Left ventricle myocardium inferior (tissue), 1 donor: ENCODE measurements around the gene CFAP46. TPM values are rescaled to one million over a fixed set of nuclear protein-coding genes. Genes with fewer than 3 reads are reported as not detected.

Experiments
- DNase-seq: peaks from one replicate; pipeline ENCODE4 v3.0.0-alpha.2; 2020
- H3K27ac ChIP-seq: fragments of 200-600 bp; replicated peaks from 2 replicates; pipeline ENCODE4 v1.8.0; 2021
- H3K27me3 ChIP-seq: fragments of 200-600 bp; 2 replicates; pipeline ENCODE4 v1.8.0; 2021; ENCODE audit warnings: low read depth
- H3K36me3 ChIP-seq: fragments of 200-600 bp; 2 replicates; pipeline ENCODE4 v1.8.0; 2021
- H3K4me1 ChIP-seq: fragments of 200-600 bp; 2 replicates; pipeline ENCODE4 v1.8.0; 2021
- H3K4me3 ChIP-seq: fragments of 200-600 bp; 2 replicates; pipeline ENCODE4 v1.8.0; 2021; ENCODE audit warnings: mild to moderate bottlenecking, moderate library complexity
- H3K9me3 ChIP-seq: fragments of 200-600 bp; replicated peaks from 2 replicates; pipeline ENCODE4 v1.8.0; 2021
- CTCF ChIP-seq: fragments of 200-600 bp; IDR thresholded peaks from 2 replicates; pipeline ENCODE4 v1.8.0; 2021; ENCODE audit warnings: antibody characterized with exemption, mild to moderate bottlenecking, borderline replicate concordance
- intact Hi-C: fragments of 100-400 bp; cut with micrococcal nuclease; formaldehyde crosslinking; loops from one replicate; pipeline ENCODE4 v1.11.0; 2022
- total RNA-seq: library from RNA; stranded (reverse); fragmentation: NEBNext Ultra II Directional; extraction: Animal tissue kit (Norgen Biotek cat#: 25700); gene quantifications from one replicate; pipeline ENCODE4 v1.2.1, GENCODE V29; 2021
- donor health status: DM: no; HTN: yes; CAD: no; lungs with severe emphysema.

Gene CFAP46
- total RNA-seq, 1 donor from 2014 or later = 0.99 TPM

GRCh38 chr10:132783940-132784865 lies 158.2 kb downstream of the CFAP46 start:
- TF ChIP-seq CTCF = no peak
- Histone ChIP-seq H3K27me3 (peaks cover 63% of the 10 kb centered on the region), H3K4me1 (peaks cover 43% of the 10 kb centered on the region), H3K27ac (no peak overlapping the region), H3K9me3 (no peaks in the 10 kb centered on the region), H3K36me3 (peaks cover 45% of the 10 kb centered on the region), H3K4me3 (no peak overlapping the region)
- intact Hi-C loops = no loop called here
- DNase-seq = no peak

- intact Hi-C loops = no loop called here
These were observed 159.0 kb downstream of the CFAP46 start for GRCh38 chr10:132783165-132783939.

GRCh38 chr10:132781556-132781955 lies 160.8 kb downstream of the CFAP46 start:
- intact Hi-C loops = no loop called here
- no peak overlapping the region for H3K27ac ChIP-seq
- H3K4me1 ChIP-seq = peaks cover 22% of the 10 kb centered on the region
- DNase-seq = no peak
- H3K36me3 ChIP-seq = peaks cover 68% of the 10 kb centered on the region
- no peak for TF ChIP-seq CTCF
- H3K27me3 ChIP-seq = peaks cover 37% of the 10 kb centered on the region
- no peak overlapping the region for H3K4me3 ChIP-seq
- no peaks in the 10 kb centered on the region for H3K9me3 ChIP-seq

More at GRCh38 chr10:132783165-132783939, 159.0 kb downstream of the CFAP46 start:
- peaks cover 54% of the 10 kb centered on the region for H3K36me3 ChIP-seq
- no peak for DNase-seq
- H3K27ac ChIP-seq = no peak overlapping the region
- peaks cover 40% of the 10 kb centered on the region for H3K4me1 ChIP-seq
- no peak overlapping the region for H3K4me3 ChIP-seq
- no peak for TF ChIP-seq CTCF
- H3K27me3 ChIP-seq = peaks cover 55% of the 10 kb centered on the region
- no peaks in the 10 kb centered on the region for H3K9me3 ChIP-seq

- intact Hi-C loops = no loop called here
- Histone ChIP-seq H3K4me3 (no peak overlapping the region), H3K36me3 (peaks cover 68% of the 10 kb centered on the region), H3K4me1 (peaks cover 15% of the 10 kb centered on the region), H3K27me3 (peaks cover 28% of the 10 kb centered on the region), H3K9me3 (no peaks in the 10 kb centered on the region), H3K27ac (no peak overlapping the region)
- no peak for DNase-seq
- TF ChIP-seq CTCF = no peak
These were observed 162.0 kb downstream of the CFAP46 start for GRCh38 chr10:132780356-132780755.

GRCh38 chr10:132779549-132780294 lies 162.6 kb downstream of the CFAP46 start:
- no peak overlapping the region for H3K4me3 ChIP-seq
- no peak overlapping the region for H3K27ac ChIP-seq
- H3K9me3 ChIP-seq = no peaks in the 10 kb centered on the region
- intact Hi-C loops = no loop called here
- TF ChIP-seq CTCF = no peak
- H3K27me3 ChIP-seq = peaks cover 21% of the 10 kb centered on the region
- H3K4me1 ChIP-seq = peaks cover 8% of the 10 kb centered on the region
- peaks cover 68% of the 10 kb centered on the region for H3K36me3 ChIP-seq
- no peak for DNase-seq
